PC-3 (cell line): ENCODE measurements around the gene DLEC1. TPM values are rescaled to one million over a fixed set of nuclear protein-coding genes. Genes with fewer than 3 reads are reported as not detected.

Source experiments
- ATAC-seq: fragments of 200-7000 bp; cut with Tn5 transposase; 2 replicates; pipeline ENCODE4 v1.9.1; 2020; ENCODE audit warnings: mild to moderate bottlenecking, moderate library complexity
- BruUV-seq: library from RNA; stranded (reverse); fragments of 400-500 nt; replicated peaks from 2 replicates; lab custom pipeline; 2021; lab: Mats Ljungman, UMichigan
- CTCF ChIA-PET: fragments of 300-600 bp; sonication (Branson Sonifier 250); formaldehyde crosslinking; loops from one replicate; lab custom pipeline; 2022; ENCODE audit warnings: antibody characterized with exemption; lab: Charles Lee
- POLR2A ChIA-PET: fragments of 300-600 bp; sonication (Branson Sonifier 250); formaldehyde crosslinking; loops from one replicate; lab custom pipeline; 2022; ENCODE audit warnings: antibody characterized with exemption; ENCODE audit not compliant: unreplicated experiment; lab: Charles Lee
- DNase-seq: peaks from one replicate; pipeline ENCODE4 v3.0.0-alpha.2; 2015
- H2AFZ ChIP-seq: fragments of 300-600 bp; sonication (generic); 2 replicates; pipeline ENCODE4 v1.6.0; 2016; ENCODE audit warnings: antibody characterized with exemption, low read length
- H3F3A ChIP-seq: fragments of 300-600 bp; sonication (generic); one replicate; pipeline ENCODE4 v1.6.0; 2017; ENCODE audit warnings: antibody characterized with exemption, low read length, control low read depth, mild to moderate bottlenecking; ENCODE audit not compliant: unreplicated experiment
- H3K27ac ChIP-seq: fragments of 300-600 bp; sonication (generic); 2 replicates; pipeline ENCODE4 v1.5.1; 2016; ENCODE audit warnings: mild to moderate bottlenecking, low read length
- H3K27me3 ChIP-seq: fragments of 300-600 bp; sonication (generic); 2 replicates; pipeline ENCODE4 v1.6.1; 2016; ENCODE audit warnings: low read length, mixed read lengths
- H3K36me3 ChIP-seq: fragments of 300-600 bp; sonication (generic); 2 replicates; pipeline ENCODE4 v1.6.1; 2016; ENCODE audit warnings: low read depth, mixed run types, low read length, mixed read lengths
- H3K4me1 ChIP-seq: fragments of 300-600 bp; sonication (generic); 2 replicates; pipeline ENCODE4 v1.5.1; 2016; ENCODE audit warnings: low read length; ENCODE audit not compliant: insufficient read depth
- H3K4me2 ChIP-seq: fragments of 300-600 bp; sonication (generic); 2 replicates; pipeline ENCODE4 v1.6.0; 2016; ENCODE audit warnings: low read length
- H3K4me3 ChIP-seq: fragments of 300-600 bp; sonication (generic); 2 replicates; pipeline ENCODE4 v1.5.1; 2016; ENCODE audit warnings: mild to moderate bottlenecking, low read length, mixed read lengths
- H3K79me2 ChIP-seq: fragments of 300-600 bp; sonication (generic); 2 replicates; pipeline ENCODE4 v1.6.1; 2017; ENCODE audit warnings: low read length, mixed read lengths
- H3K9ac ChIP-seq: fragments of 300-600 bp; sonication (generic); 2 replicates; pipeline ENCODE4 v1.6.0; 2016; ENCODE audit warnings: mild to moderate bottlenecking, low read length
- H3K9me2 ChIP-seq: fragments of 300-600 bp; sonication (generic); replicated peaks from 2 replicates; pipeline ENCODE4 v1.6.1; 2016; ENCODE audit warnings: mixed run types, low read length, mixed read lengths
- H3K9me3 ChIP-seq: fragments of 300-600 bp; sonication (generic); 2 replicates; pipeline ENCODE4 v1.6.1; 2016; ENCODE audit warnings: low read length, mixed read lengths
- H4K20me1 ChIP-seq: fragments of 300-600 bp; sonication (generic); 2 replicates; pipeline ENCODE4 v1.6.1; 2016; ENCODE audit warnings: low read length, mixed read lengths
- CTCF ChIP-seq: fragments of 300-600 bp; sonication (generic); conservative IDR thresholded peaks from 2 replicates; pipeline ENCODE4 v1.5.1; 2017; ENCODE audit warnings: antibody characterized with exemption, low read depth, mild to moderate bottlenecking, low read length
- EZH2 ChIP-seq: fragments of 300-600 bp; sonication (generic); IDR thresholded peaks from one replicate; pipeline ENCODE4 v1.6.1; 2017; ENCODE audit warnings: antibody characterized with exemption, mild to moderate bottlenecking, low read length; ENCODE audit not compliant: unreplicated experiment
- EZH2phosphoT487 ChIP-seq: fragments of 300-600 bp; sonication (generic); IDR thresholded peaks from 2 replicates; pipeline ENCODE4 v1.6.1; 2018; ENCODE audit warnings: mild to moderate bottlenecking, antibody characterized with exemption, low read length, borderline replicate concordance
- intact Hi-C: fragments of 100-400 bp; cut with micrococcal nuclease; formaldehyde crosslinking; loops from 2 replicates; pipeline ENCODE4 v1.9.0; 2023
- total RNA-seq: library from RNA; depleted of rRNA; stranded (reverse); fragments of >200 nt; gene quantifications from 2 replicates; pipeline ENCODE4 v1.2.3, GENCODE V29; 2014

The DLEC1 gene
- total RNA-seq, 1 experiment from 2014 or later: not detected

DNA sequence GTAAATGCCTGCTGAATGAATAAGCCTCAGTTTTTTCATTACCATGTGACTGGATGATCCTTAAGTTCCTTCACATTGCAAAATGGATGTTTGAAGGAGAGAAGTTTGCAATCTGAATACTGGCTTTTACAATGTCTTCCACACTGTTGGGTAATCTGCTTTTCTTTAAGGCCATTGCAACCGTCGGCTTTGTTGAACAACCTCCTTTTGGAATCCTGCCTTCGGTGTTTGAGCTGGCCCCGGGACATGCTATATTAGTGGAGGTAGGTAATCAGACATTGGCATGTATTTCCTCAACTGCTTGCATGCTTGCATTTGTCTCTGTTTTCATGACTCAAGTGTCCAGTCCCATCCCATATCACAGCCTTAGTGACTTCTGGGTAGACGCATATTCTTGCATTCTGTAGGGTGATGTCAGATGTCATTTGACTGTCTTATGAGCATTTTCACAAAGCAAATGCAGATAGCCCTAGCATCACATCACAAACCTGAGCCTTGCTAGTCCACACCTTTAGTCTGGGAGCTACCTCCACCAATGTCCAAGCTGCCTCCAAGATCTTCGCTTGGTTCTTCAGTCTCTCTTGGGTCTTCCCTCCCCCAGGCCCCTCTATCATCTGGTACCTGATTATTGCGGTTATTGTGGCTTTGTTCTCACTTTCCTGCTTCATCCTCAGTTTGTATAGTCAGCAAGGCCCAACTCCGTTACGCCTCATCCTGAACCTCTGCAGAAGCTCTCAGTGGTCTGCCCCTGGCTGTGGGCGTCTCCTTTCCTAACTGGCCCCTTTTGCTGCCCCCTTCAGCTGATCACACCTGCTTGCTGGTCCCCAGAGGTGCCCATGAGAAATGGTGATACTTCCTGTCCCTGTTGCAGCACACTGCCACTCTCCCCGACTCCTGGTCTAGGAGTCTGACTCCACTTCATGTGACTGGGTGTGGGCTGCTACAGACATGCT lies 49.4 kb downstream of the DLEC1 start:
- no peak for ATAC-seq
- Histone ChIP-seq H3K9me3 (no peaks in the 10 kb centered on the region), H3K4me1 (no peaks in the 10 kb centered on the region), H4K20me1 (no peaks in the 10 kb centered on the region), H3F3A (peaks cover 8% of the 10 kb centered on the region), H2AFZ (no peak overlapping the region), H3K27ac (no peak overlapping the region), H3K79me2 (no peaks in the 10 kb centered on the region), H3K36me3 (no peaks in the 10 kb centered on the region), H3K4me3 (no peak overlapping the region), H3K27me3 (peaks cover 15% of the 10 kb centered on the region; the same call in 1 of the 2 replicates), H3K9ac (no peak overlapping the region), H3K9me2 (no peaks in the 10 kb centered on the region), H3K4me2 (no peak overlapping the region)
- ChIA-PET CTCF (no interaction called here), POLR2A (no interaction called here)
- TF ChIP-seq EZH2phosphoT487 (no peak), EZH2 (no peak), CTCF (no peak)
- DNase-seq: no peak
- BruUV-seq: no TSS peak
- intact Hi-C loops: no loop called here

DNA sequence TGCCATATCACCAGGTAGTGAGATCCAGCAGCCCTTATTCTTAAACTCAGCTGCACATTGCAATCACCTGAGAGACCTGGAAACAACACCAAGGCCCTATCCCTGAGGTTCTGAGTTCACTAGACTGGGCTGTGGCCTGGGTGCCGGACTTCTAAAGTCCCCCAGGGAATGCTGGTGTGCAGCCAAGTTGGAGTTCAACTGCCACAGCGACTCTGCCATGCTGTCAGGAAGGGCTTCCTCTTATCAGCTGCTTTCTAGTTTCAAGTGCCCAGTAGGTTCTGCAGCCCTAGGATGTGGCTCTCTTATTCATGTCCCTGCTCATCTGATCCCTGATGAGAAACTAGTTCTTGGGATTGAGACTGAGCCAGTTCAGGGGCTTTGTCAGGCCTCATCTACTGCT lies 50.2 kb downstream of the DLEC1 start:
- no peaks in the 10 kb centered on the region for H4K20me1 ChIP-seq
- H3K4me1 ChIP-seq: no peaks in the 10 kb centered on the region
- H2AFZ ChIP-seq: no peak overlapping the region
- H3K9ac ChIP-seq: no peak overlapping the region
- no peaks in the 10 kb centered on the region for H3K79me2 ChIP-seq
- no peak overlapping the region for H3K27ac ChIP-seq
- no peak for TF ChIP-seq EZH2
- H3K9me2 ChIP-seq: no peaks in the 10 kb centered on the region
- H3K4me3 ChIP-seq: no peak overlapping the region
- H3F3A ChIP-seq: peaks cover 7% of the 10 kb centered on the region
- no peaks in the 10 kb centered on the region for H3K36me3 ChIP-seq
- ATAC-seq (no peak), DNase-seq (no peak)
- CTCF ChIA-PET: no interaction called here
- BruUV-seq: no TSS peak
- intact Hi-C loops: no loop called here
- no peaks in the 10 kb centered on the region for H3K9me3 ChIP-seq
- peaks cover 23% of the 10 kb centered on the region; the same call in 1 of the 2 replicates for H3K27me3 ChIP-seq
- H3K4me2 ChIP-seq: no peak overlapping the region
- POLR2A ChIA-PET: no interaction called here

GRCh38 chr3:38090453-38090852 lies 51.4 kb downstream of the DLEC1 start:
- DNase-seq (no peak), ATAC-seq (no peak)
- no peaks in the 10 kb centered on the region for H3K9me3 ChIP-seq
- H3F3A ChIP-seq: no peaks in the 10 kb centered on the region
- H3K79me2 ChIP-seq: no peaks in the 10 kb centered on the region
- TF ChIP-seq EZH2phosphoT487: no peak
- no peak for TF ChIP-seq EZH2
- no peaks in the 10 kb centered on the region for H3K36me3 ChIP-seq
- no peak overlapping the region for H3K4me3 ChIP-seq
- H3K4me1 ChIP-seq: no peaks in the 10 kb centered on the region
- no peaks in the 10 kb centered on the region for H4K20me1 ChIP-seq
- no peak overlapping the region for H3K27ac ChIP-seq
- POLR2A ChIA-PET: no interaction called here
- H2AFZ ChIP-seq: no peak overlapping the region
- H3K9ac ChIP-seq: no peak overlapping the region
- intact Hi-C loops: no loop called here
- H3K9me2 ChIP-seq: no peaks in the 10 kb centered on the region
- CTCF ChIA-PET: no interaction called here
- H3K4me2 ChIP-seq: no peak overlapping the region
- BruUV-seq: no TSS peak
- H3K27me3 ChIP-seq: peaks cover 33% of the 10 kb centered on the region; the same call in 1 of the 2 replicates
